Activated CD4-positive, alpha-beta T cell treated with anti-CD3 and anti-CD28 coated beads for 36 hours (primary cell): ENCODE data around the gene C2. TPM values are rescaled to one million over a fixed set of nuclear protein-coding genes. Genes with fewer than 3 reads are reported as not detected.
"Not testable (repeated sequence)": the region's sequence is repeated elsewhere in the genome, so short reads cannot be mapped to it uniquely, and the experiment has no call there.

Experiments
- ATAC-seq: fragments of 200-7000 bp; cut with Tn5 transposase; one replicate; pipeline ENCODE4 v1.10.0; 2021; ENCODE audit warnings: mild to moderate bottlenecking, moderate library complexity
- CTCF ChIA-PET: fragments of 350-600 bp; sonication (Branson Sonifier 250); formaldehyde crosslinking; loops from one replicate; lab custom pipeline; 2021; ENCODE audit warnings: antibody characterized with exemption; lab: Charles Lee
- POLR2A ChIA-PET: fragments of 350-600 bp; sonication (Branson Sonifier 250); formaldehyde crosslinking; loops from one replicate; lab custom pipeline; 2021; ENCODE audit warnings: antibody characterized with exemption, inconsistent platforms; lab: Charles Lee
- DNase-seq: peaks from one replicate; pipeline ENCODE4 v3.0.0-alpha.2; 2020
- H3K27ac Mint-ChIP-seq: one replicate; pipeline ENCODE4 v1.8.0; 2021; ENCODE audit warnings: mixed read lengths
- H3K27me3 Mint-ChIP-seq: one replicate; pipeline ENCODE4 v1.8.0; 2021; ENCODE audit warnings: mixed read lengths
- H3K36me3 Mint-ChIP-seq: one replicate; pipeline ENCODE4 v1.8.0; 2021; ENCODE audit warnings: low read depth, mixed read lengths
- H3K4me1 Mint-ChIP-seq: one replicate; pipeline ENCODE4 v1.8.0; 2021; ENCODE audit warnings: mixed read lengths
- H3K4me3 Mint-ChIP-seq: one replicate; pipeline ENCODE4 v1.8.0; 2021; ENCODE audit warnings: mild to moderate bottlenecking, moderate library complexity, mixed read lengths
- H3K9me3 Mint-ChIP-seq: one replicate; pipeline ENCODE4 v1.8.0; 2021; ENCODE audit warnings: low read depth, mixed read lengths
- intact Hi-C, 2 experiments: fragments of 100-400 bp; cut with DNase I in 1 of 2; cut with micrococcal nuclease in 1 of 2; formaldehyde crosslinking; loops; one replicate each; pipeline versions ENCODE4 v1.14.2 to v1.15.1; 2022 to 2024; cut with DNase I, micrococcal nuclease
- microRNA-seq: library from miRNA; unstranded; fragments of <30 nt; microRNA quantifications from one replicate; pipeline ENCODE4 v1.2.0, GENCODE V29; 2021; ENCODE audit warnings: borderline replicate concordance
- total RNA-seq, 2 experiments: library from RNA; stranded (reverse); gene quantifications; one replicate each; pipeline ENCODE4 v1.2.3, GENCODE V29; 2021

The C2 gene
- total RNA-seq, 2 experiments from 2014 or later, result 0.96 to 1.5 TPM

- no peak for ATAC-seq
- no peaks in the 10 kb centered on the region for H3K9me3 Mint-ChIP-seq
- H3K27me3 Mint-ChIP-seq, result no peaks in the 10 kb centered on the region
- peaks cover 8% of the 10 kb centered on the region for H3K36me3 Mint-ChIP-seq
- DNase-seq, result no peak
- no peak overlapping the region for H3K4me3 Mint-ChIP-seq
- peaks cover 10% of the 10 kb centered on the region for H3K4me1 Mint-ChIP-seq
- peak overlapping the region; percentile 65 for H3K27ac Mint-ChIP-seq
- ChIA-PET POLR2A (no interaction called here), CTCF (interaction anchor here (2.5 kb wide), 1 partner anchor 27 kb away, joined by 5 read pairs; no protein-coding TSS in a partner anchor)
- intact Hi-C loops, result loop anchor here (10.0 kb wide), 4 partner anchors 215 to 1295 kb away; partner anchors contain the start of genes B3GALT4 (in 1 of the 2), GPSM3 (in 1 of the 2), HSD17B8 (in 1 of the 2) and PBX2 (in 1 of the 2)
Measured at GRCh38 chr6:31979238-31979898, 51.9 kb downstream of the C2 start.

GRCh38 chr6:31980195-31980876 lies 52.8 kb downstream of the C2 start:
- H3K4me1 Mint-ChIP-seq, H3K9me3 Mint-ChIP-seq, POLR2A ChIA-PET, H3K4me3 Mint-ChIP-seq, H3K27ac Mint-ChIP-seq, ATAC-seq, intact Hi-C loops, H3K27me3 Mint-ChIP-seq, H3K36me3 Mint-ChIP-seq, DNase-seq: not testable (repeated sequence)
- CTCF ChIA-PET, result interaction anchor here (2.5 kb wide), 1 partner anchor 28 kb away, joined by 5 read pairs; no protein-coding TSS in a partner anchor

- H3K4me3 Mint-ChIP-seq, H3K36me3 Mint-ChIP-seq, POLR2A ChIA-PET, H3K4me1 Mint-ChIP-seq, DNase-seq, H3K27ac Mint-ChIP-seq, H3K9me3 Mint-ChIP-seq, H3K27me3 Mint-ChIP-seq, CTCF ChIA-PET, intact Hi-C loops, ATAC-seq: not testable (repeated sequence)
Measured at GRCh38 chr6:31980998-31981397, 53.5 kb downstream of the C2 start.

GRCh38 chr6:31981744-31982143 lies 54.2 kb downstream of the C2 start, which contains the start of gene C4A:
TSS of gene C4A (plus strand) at chr6:31982057. CDS start at chr6:31982108, 51 bp downstream.
- H3K27ac Mint-ChIP-seq, POLR2A ChIA-PET, DNase-seq, ATAC-seq, H3K4me1 Mint-ChIP-seq, H3K9me3 Mint-ChIP-seq, CTCF ChIA-PET, H3K27me3 Mint-ChIP-seq, H3K4me3 Mint-ChIP-seq, intact Hi-C loops, H3K36me3 Mint-ChIP-seq: not testable (repeated sequence)

GRCh38 chr6:31989363-31989762 lies 61.8 kb downstream of the C2 start:
- H3K27ac Mint-ChIP-seq, result not testable (repeated sequence)

GRCh38 chr6:31994421-31994820 lies 66.9 kb downstream of the C2 start:
- H3K36me3 Mint-ChIP-seq, DNase-seq, POLR2A ChIA-PET, ATAC-seq, H3K27me3 Mint-ChIP-seq, intact Hi-C loops, H3K27ac Mint-ChIP-seq, H3K4me1 Mint-ChIP-seq, CTCF ChIA-PET, H3K9me3 Mint-ChIP-seq, H3K4me3 Mint-ChIP-seq: not testable (repeated sequence)

More at GRCh38 chr6:31989363-31989762, 61.8 kb downstream of the C2 start:
- POLR2A ChIA-PET, H3K27me3 Mint-ChIP-seq, H3K9me3 Mint-ChIP-seq, H3K4me3 Mint-ChIP-seq, CTCF ChIA-PET, H3K4me1 Mint-ChIP-seq, intact Hi-C loops, DNase-seq, ATAC-seq, H3K36me3 Mint-ChIP-seq: not testable (repeated sequence)

Small RNAs within 50 kb of the gene (microRNA-seq; reads per million reads assigned to microRNA genes)
- gene MIR1236, result 2.1 reads per million

Other genes with a start within 250 kb of the C2 start
- gene LY6G5C, start 246.7 kb upstream of the C2 start, total RNA-seq, result 1 to 10 TPM; 1.2 to 1.5 TPM
- gene ABHD16A, start 224.4 kb upstream of the C2 start, total RNA-seq, result 10 to 100 TPM; 20.9 to 25.1 TPM
- not detected for gene LY6G6F, start 220.9 kb upstream of the C2 start, total RNA-seq
- not detected for gene LY6G6D, start 212.4 kb upstream of the C2 start, total RNA-seq
- not detected for gene LY6G6C, start 206.0 kb upstream of the C2 start, total RNA-seq
- gene MPIG6B, start 204.3 kb upstream of the C2 start, total RNA-seq, result not detected
- gene DDAH2, start 198.4 kb upstream of the C2 start, total RNA-seq, result 1 to 10 TPM; 4.4 to 5.6 TPM
- 100 to 1,000 TPM; 357 to 438 TPM for gene CLIC1, start 191.2 kb upstream of the C2 start, total RNA-seq
- gene MSH5, start 187.7 kb upstream of the C2 start, total RNA-seq, result 100 to 1,000 TPM in 1 of 2 experiments, 10 to 100 TPM in 1; 92.1 to 126 TPM
- 10 to 100 TPM; 12.2 to 13.2 TPM for gene SAPCD1, start 165.1 kb upstream of the C2 start, total RNA-seq
- gene VWA7, start 150.4 kb upstream of the C2 start, total RNA-seq, result 1 to 10 TPM; 1.4 to 1.5 TPM
- 100 to 1,000 TPM; 147 to 169 TPM for gene VARS1, start 132.0 kb upstream of the C2 start, total RNA-seq
- gene LSM2, start 120.8 kb upstream of the C2 start, total RNA-seq, result 100 to 1,000 TPM; 112 to 124 TPM
- gene HSPA1L, start 112.4 kb upstream of the C2 start, total RNA-seq, result 1 to 10 TPM; 1.9 to 2.2 TPM
- gene HSPA1A, start 112.2 kb upstream of the C2 start, total RNA-seq, result 10 to 100 TPM; 56.1 to 64.7 TPM
- 10 to 100 TPM; 54.6 to 61.1 TPM for gene HSPA1B, start 100.0 kb upstream of the C2 start, total RNA-seq
- gene NEU1, start 64.9 kb upstream of the C2 start, total RNA-seq, result 10 to 100 TPM; 11.6 to 11.8 TPM
- gene SLC44A4, start 48.7 kb upstream of the C2 start, total RNA-seq, result under 1 TPM; 0.19 to 0.27 TPM
- 10 to 100 TPM; 50.1 to 60.4 TPM for gene EHMT2, start 30.0 kb upstream of the C2 start, total RNA-seq
- 1 to 10 TPM; 1.9 to 2.4 TPM for gene ZBTB12, start 25.6 kb upstream of the C2 start, total RNA-seq
- under 1 TPM; 0.69 to 0.96 TPM for gene CFB, start 18.4 kb downstream of the C2 start, total RNA-seq
- 10 to 100 TPM; 74.3 to 95.1 TPM for gene NELFE, start 31.3 kb downstream of the C2 start, total RNA-seq
- 100 to 1,000 TPM in 1 of 2 experiments, 10 to 100 TPM in 1; 90.2 to 104 TPM for gene SKIC2, start 31.5 kb downstream of the C2 start, total RNA-seq
- gene DXO, start 44.4 kb downstream of the C2 start, total RNA-seq, result 10 to 100 TPM; 12.6 to 13.9 TPM
- 1 to 10 TPM; 3.4 to 3.9 TPM for gene C4A, start 54.3 kb downstream of the C2 start, total RNA-seq
- gene C4B, start 87.1 kb downstream of the C2 start, total RNA-seq, result 1 to 10 TPM; 2.8 to 2.9 TPM
- gene CYP21A2, start 110.7 kb downstream of the C2 start, total RNA-seq, result under 1 TPM in 1 of 2 experiments, not detected in 1; 0.47 TPM
- gene TNXB, start 181.6 kb downstream of the C2 start, total RNA-seq, result 1 to 10 TPM; 3.5 to 3.8 TPM
- gene ATF6B, start 200.5 kb downstream of the C2 start, total RNA-seq, result 10 to 100 TPM; 60.2 to 63.4 TPM
- 1 to 10 TPM; 5.2 to 5.7 TPM for gene FKBPL, start 202.6 kb downstream of the C2 start, total RNA-seq
- gene PRRT1, start 224.2 kb downstream of the C2 start, total RNA-seq, result under 1 TPM; 0.43 to 0.79 TPM
- 10 to 100 TPM in 1 of 2 experiments, 1 to 10 TPM in 1; 9.9 to 10.1 TPM for gene PPT2, start 226.4 kb downstream of the C2 start, total RNA-seq
- gene EGFL8, start 236.9 kb downstream of the C2 start, total RNA-seq, result 10 to 100 TPM in 1 of 2 experiments, 1 to 10 TPM in 1; 9.1 to 10.9 TPM
- gene AGPAT1, start 248.4 kb downstream of the C2 start, total RNA-seq, result 10 to 100 TPM; 30.4 to 30.5 TPM